ENCODE results near the gene THRB.

- TF ChIP-seq, protein P1, sequence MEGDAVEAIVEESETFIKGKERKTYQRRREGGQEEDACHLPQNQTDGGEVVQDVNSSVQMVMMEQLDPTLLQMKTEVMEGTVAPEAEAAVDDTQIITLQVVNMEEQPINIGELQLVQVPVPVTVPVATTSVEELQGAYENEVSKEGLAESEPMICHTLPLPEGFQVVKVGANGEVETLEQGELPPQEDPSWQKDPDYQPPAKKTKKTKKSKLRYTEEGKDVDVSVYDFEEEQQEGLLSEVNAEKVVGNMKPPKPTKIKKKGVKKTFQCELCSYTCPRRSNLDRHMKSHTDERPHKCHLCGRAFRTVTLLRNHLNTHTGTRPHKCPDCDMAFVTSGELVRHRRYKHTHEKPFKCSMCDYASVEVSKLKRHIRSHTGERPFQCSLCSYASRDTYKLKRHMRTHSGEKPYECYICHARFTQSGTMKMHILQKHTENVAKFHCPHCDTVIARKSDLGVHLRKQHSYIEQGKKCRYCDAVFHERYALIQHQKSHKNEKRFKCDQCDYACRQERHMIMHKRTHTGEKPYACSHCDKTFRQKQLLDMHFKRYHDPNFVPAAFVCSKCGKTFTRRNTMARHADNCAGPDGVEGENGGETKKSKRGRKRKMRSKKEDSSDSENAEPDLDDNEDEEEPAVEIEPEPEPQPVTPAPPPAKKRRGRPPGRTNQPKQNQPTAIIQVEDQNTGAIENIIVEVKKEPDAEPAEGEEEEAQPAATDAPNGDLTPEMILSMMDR (conservative IDR thresholded peaks at IDR 0.05): no peak
- no peak for TF ChIP-seq EZH2 (IDR thresholded peaks at IDR 0.05; ENCODE audit: low read depth)
Observed at GRCh38 chr3:24530471-24530870, 35.8 kb upstream of the THRB start.
